Stimulated activated CD4-positive, alpha-beta T cell treated with anti-CD3 and anti-CD28 coated beads, Interleukin-4, amount 100 ng/mL, for 4 hours (primary cell): Measurements from ENCODE around the gene FFAR3.

Experiments used
- DNase-seq, 2 experiments: peaks; one replicate each; pipeline ENCODE4 v3.0.0-alpha.2; 2020

Gene FFAR3

GRCh38 chr19:35357867-35358573, at the start of gene FFAR3:
TSS of gene FFAR3 (plus strand) at chr19:35358460. CDS start at chr19:35358891, 431 bp downstream.
- DNase-seq: peak in 1 of 2 experiments; percentile 17

DNA sequence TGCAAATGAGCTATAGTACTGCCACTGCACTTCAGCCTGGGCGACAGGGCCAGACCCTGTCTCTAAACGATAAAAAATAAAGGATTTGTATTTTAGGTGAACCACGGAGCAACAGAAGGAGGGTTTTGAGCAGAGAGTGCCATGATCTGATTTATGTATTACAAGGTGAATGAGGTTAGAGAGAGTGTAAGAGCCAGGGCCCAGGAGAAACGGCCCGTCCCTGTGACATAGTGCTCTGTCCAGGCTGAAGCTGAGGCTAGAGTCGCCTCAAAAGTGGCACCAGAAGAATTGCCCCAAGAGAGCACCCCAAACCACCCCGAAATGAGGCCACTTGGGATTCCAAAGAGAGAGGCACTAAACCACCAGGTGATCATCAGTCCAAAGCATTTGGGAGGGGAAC, 49.4 kb upstream of the FFAR3 start:
- no peak for DNase-seq

- DNase-seq: no peak
These were observed 48.6 kb upstream of the FFAR3 start for GRCh38 chr19:35309481-35310279.

- no peak for DNase-seq
These were observed 47.9 kb upstream of the FFAR3 start for GRCh38 chr19:35310331-35310730.

DNA sequence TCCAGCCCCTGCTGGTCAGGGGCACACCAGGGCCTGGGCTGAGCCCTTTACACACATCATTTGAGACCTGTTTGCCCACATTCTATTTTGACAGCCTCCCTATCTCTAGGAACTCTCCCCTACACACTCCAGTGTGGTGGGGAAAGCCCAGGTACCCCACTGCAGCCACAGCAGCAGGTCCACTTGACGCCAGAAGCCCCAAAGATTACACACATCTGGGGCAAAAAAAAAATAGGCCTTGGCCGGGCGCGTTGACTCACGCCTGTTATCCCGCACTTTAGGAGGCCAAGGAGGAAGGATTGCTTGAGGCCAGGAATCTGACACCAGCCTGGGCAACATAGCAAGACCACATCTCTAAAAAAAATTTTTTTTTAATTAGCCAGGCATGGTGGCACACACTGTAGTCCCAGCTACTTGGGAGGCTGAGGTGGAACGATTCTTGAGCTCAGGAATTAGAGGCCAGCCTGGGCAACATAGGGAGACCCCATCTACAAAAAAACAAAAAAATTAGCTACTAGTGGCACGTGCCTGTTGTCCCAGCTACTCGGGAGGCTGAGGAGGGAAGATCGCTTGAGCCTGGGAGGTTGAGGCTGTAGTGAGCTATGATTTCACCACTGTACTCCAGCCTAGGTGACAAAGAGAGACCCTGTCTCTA, 47.3 kb upstream of the FFAR3 start:
- no peak for DNase-seq

DNA sequence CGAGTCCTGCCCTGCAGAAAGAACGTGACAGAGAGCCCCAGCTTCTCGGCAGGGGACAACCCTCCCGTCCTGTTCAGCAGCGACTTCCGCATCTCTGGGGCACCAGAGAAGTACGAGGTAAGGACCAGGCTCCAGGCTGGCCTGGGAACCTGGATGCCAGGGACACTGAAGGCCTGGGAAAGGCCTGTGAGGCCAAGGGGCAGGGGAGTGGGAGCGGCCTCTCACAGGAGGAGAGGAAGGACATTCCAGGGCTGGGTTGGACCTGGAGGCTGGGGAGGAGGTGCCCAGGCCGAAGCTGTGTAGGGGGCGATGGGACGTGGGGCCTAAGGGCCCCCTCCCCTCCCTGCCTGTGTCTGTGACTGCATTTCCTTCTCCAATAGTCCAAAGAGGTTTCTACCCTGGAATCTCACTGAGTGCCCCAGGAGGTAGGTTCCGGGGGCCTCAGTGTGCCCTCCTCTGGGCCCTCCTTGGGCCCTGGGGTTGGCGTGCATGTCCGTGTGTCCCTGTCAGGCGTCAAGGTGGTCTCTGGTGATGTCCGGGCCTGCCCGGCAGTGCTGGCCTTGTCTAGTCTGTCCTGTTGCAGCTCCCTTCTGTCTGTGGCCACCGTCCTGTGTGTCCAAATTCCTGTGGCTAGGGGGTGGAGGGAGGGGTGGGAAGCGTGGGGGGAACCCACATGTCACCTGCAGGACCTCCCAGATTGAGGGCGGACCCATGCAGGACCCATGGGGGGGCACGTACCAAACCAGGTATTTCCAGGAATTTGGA, 46.2 kb upstream of the FFAR3 start:
- no peak for DNase-seq

- DNase-seq: no peak
These were observed 44.7 kb upstream of the FFAR3 start for GRCh38 chr19:35313587-35313986.

DNA sequence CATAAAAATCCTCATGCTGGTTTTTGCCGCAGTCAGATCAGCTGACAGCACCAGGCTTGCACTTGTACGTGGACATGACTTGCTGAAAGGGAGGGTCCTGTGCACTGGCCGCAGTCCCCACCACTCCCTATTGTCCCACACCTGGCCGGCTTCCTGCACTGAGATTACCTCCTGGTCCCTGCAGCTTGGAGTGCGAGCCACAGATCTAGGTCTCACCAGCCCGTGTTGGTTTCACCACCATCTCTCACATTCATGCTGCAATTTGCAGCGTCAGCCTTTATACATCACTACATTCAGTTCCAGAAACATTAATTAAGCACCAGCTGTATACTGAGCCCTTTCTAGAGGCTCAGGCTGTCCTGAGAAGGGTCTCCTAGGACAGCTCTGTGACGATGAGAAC, 44.2 kb upstream of the FFAR3 start:
- no peak for DNase-seq

DNA sequence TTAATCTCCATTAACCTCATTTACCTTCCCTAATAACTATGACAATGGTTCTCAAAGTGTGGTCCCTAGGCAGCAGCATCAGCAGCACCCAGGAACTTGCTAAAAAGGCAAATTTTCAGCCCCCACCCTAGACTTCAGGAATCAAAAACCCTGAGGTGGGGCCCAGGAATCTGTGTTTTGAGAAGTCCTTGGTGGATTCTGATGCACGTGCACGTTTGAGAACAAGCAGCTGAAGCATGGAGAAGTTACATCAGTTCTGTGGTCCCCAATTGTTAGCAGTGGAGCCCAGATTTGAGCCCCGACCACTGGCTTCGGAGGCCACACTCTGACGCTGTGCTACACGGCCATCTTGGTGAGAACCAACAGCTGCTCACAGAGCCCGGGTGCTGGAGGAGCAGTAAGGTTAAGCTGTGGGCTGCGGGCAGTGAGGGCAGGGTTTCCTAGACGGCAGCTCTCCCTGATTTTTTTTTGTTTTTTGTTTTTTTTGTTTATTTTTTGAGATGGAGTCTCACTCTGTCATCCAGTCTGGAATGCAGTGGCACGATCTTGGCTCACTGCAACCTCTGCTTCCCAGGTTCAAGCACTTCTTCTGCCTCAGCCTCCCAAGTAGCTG, 43.3 kb upstream of the FFAR3 start:
- DNase-seq: no peak

DNA sequence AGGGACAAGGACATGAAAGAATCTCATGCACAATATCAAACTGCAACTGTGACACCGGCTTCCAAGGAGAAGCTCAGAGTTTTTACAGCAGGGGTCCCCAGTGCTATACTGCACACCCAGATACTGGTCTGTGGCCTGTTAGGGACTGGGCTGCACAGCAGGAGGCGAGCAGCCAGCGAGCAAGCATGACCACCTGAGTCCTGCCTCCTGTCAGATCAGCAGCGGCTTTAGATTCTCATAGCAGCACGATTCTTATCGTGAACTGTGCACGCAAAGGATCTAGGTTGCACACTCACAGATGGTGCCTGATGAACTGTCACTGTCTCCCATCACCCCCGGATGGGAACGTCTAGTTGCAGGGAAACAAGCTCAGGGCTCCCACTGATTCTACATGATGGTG, 42.4 kb upstream of the FFAR3 start:
- no peak for DNase-seq

- no peak for DNase-seq
These were observed 41.7 kb upstream of the FFAR3 start for GRCh38 chr19:35316560-35316959.

GRCh38 chr19:35317464-35318043, 40.7 kb upstream of the FFAR3 start:
- no peak for DNase-seq

DNA sequence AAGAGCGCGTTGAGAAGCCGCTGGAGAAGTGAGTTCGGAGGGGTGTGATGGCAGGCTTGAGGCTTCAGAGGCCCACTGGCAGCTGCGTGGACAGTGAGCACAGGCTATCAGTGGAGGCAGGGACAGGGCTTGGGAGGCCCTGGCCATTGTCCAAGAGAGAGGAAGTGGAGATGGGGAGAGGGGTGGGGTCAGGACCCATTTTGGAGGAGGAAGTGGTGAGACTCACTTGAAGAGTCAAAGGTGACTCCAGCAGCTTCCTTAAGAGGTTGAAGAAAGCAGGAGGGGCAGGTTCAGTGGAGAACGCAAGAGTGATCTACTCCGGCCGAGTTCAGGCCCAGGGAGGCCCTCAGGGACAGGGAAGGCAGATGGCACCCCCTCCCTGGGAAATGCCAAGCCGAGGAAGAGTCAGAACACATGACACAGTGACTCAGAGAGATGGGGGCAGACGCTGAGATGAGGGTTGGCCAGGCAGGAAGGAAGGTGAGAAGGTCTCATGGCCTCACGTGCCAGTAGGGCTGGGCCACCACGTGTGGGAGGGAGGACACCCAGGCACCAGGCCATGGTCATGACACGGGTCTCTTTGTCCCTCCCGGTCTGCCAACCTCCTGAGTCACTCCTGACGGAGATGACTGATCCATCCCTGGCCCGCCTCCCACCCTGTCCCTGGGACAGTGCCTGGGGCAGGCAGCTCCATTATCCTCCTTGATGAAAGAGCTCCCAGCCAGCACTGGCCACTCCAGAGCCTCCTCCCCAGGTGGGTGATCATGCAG, 39.4 kb upstream of the FFAR3 start:
- DNase-seq: no peak

- no peak for DNase-seq
These were observed 38.1 kb upstream of the FFAR3 start for GRCh38 chr19:35320065-35320713.

DNA sequence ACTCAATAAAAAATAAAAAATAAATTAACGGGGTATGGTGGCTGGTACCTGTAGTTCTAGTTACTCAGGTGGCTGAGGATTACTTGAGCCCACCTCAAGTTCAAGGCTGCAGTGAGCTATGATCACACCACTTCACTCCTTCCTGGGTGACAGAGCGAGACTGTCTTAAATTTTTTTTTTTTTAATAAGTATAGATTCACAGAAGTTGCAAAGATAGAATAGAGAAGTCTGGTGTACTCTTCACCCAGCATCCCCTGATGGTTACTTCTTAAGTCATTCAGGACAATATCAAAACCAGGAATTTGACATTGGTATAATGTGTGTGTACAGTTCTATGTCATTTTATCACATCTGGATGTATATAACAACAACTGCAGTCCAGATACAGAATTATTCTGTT, 37.0 kb upstream of the FFAR3 start:
- DNase-seq: no peak

GRCh38 chr19:35322014-35322413, 36.2 kb upstream of the FFAR3 start:
- no peak for DNase-seq

GRCh38 chr19:35327642-35328041, 30.6 kb upstream of the FFAR3 start:
- DNase-seq: no peak

DNA sequence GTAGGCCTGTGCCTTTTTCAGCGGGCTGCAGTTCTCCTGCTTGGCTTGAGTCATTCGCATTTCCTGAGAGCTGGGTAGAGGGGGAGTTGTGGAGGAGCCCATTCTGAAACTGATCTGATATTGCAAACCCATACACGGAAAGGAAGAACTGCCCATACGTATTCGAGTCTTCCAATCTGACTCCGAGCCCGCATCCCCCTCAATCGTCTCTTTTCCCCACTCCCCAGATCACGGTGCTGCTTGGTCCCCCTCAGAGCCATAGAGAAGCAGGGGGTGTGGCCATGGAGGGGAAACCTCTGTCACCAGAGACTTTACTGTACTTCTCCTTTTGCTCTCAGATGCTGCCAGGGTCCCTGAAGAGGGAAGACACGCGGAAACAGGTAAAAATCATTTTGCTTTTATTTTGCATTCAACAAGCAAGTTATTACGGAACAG, 29.4 kb upstream of the FFAR3 start, which contains the start of gene CD22:
Gene CD22, plus strand, starts transcription at position 337 of the 435 bp plus-strand sequence. CDS start 2,854 bp downstream, outside the sequence.
- DNase-seq: no peak

DNA sequence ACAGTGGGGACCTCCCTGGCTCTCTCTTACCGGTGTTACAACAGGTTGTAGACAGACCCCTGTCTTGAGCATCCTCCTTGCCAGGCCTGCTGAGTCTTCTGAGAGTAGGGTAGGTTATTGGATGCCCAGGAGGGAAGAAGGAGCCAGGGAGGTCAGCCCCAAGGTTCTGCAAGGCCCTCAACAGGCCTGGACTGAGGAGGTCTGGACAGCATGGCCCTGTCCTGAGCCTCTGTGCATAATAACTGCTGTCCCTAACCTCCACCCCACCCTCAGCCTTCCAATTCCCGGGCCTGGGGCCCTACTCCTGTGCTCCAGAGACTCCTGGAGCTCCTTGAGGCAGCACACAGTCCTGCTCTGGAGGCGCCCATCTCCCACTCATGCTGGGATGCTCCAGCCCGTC, 28.9 kb upstream of the FFAR3 start:
- DNase-seq: no peak

DNA sequence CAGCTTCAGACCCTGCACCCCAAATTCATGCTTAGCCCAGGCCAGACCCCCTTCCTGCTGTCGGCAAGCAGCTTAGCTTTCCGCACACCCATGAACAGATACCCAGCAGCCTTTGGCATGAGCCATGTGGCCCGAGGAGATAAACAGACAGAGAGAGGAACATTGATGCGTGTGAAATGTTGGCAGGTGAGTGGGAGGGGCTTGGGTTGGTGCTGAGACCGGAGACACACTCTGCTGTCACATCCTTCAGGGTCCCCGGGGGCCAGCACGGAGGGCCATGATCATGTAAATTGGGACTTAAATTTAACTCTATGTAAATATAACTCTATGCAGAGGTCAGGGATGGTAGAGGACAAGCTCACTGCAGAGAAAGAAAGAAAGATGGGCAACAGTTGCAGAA, 27.8 kb upstream of the FFAR3 start:
- DNase-seq: no peak
